OCI-LY3 (cell line): ENCODE results near the gene ADARB1.

ENCODE experiments used
- CTCF ChIP-seq: fragments of 200-600, 300-600 bp; sonication (generic); IDR thresholded peaks from 2 replicates; pipeline ENCODE4 v1.5.1; 2014; ENCODE audit warnings: antibody characterized with exemption, low read length, low read depth
- EZH2phosphoT487 ChIP-seq: fragments of 200-600 bp; shearing (Covaris generic); IDR thresholded peaks from 2 replicates; pipeline ENCODE4 v1.6.1; 2018; ENCODE audit warnings: antibody characterized with exemption, mixed run types, low read depth

GRCh38 chr21:45110873-45111624, 36.7 kb downstream of the ADARB1 start:
- no peak for TF ChIP-seq CTCF
- TF ChIP-seq EZH2phosphoT487: no peak
